Measurements from ENCODE around the gene PRDX5. TPM values are rescaled to one million over a fixed set of nuclear protein-coding genes. Genes with fewer than 3 reads are reported as not detected.

The PRDX5 gene
- total RNA-seq, 2 experiments from 2014 or later: 103 to 105 TPM

DNA sequence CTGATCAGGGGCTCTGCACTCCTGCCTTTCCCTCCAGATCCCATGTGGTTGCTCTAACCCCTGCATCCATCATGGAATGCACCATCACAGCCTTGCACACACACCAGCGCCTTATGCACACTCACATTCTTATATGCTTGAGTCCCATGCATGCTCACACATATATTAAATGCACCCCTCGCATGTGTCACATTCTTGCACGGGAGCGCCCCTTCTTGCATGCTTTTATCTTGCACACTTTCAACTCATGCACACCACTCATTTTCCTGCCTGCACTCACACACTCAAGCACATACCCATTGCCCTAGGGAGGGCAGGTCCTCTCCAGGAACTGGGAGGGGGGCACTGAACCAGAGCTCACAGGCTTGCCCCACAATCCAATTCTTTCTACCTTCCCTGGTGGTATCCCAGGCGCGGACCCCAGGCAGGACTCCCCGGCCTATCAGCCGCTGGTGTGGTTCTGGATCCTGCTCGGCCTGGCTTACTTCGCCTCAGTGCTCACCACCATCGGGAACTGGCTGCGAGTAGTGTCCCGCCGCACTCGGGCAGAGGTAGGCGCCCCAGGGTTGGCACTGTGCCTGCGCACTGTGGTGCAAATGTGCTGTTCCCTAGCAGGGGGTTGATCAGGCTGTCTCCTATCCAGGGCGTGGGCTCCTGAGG lies 20.1 kb upstream of the PRDX5 start:
- intact Hi-C loops (cut with micrococcal nuclease): no loop called here
- Mint-ChIP-seq H3K9me3 (no peaks in the 10 kb centered on the region), H3K27me3 (peaks cover 73% of the 10 kb centered on the region), H3K27ac (no peak overlapping the region), H3K4me3 (no peak overlapping the region), H3K4me1 (ENCODE audit: low read depth) (peaks cover 11% of the 10 kb centered on the region), H3K36me3 (ENCODE audit: low read depth) (no peaks in the 10 kb centered on the region)
- ATAC-seq: no peak
- ChIA-PET CTCF (no interaction called here), POLR2A (interaction anchor here (1.6 kb wide), 1 partner anchor 73 kb away, joined by 3 read pairs; no protein-coding TSS in a partner anchor)
- DNase-seq: no peak
- TF ChIP-seq, protein P1, sequence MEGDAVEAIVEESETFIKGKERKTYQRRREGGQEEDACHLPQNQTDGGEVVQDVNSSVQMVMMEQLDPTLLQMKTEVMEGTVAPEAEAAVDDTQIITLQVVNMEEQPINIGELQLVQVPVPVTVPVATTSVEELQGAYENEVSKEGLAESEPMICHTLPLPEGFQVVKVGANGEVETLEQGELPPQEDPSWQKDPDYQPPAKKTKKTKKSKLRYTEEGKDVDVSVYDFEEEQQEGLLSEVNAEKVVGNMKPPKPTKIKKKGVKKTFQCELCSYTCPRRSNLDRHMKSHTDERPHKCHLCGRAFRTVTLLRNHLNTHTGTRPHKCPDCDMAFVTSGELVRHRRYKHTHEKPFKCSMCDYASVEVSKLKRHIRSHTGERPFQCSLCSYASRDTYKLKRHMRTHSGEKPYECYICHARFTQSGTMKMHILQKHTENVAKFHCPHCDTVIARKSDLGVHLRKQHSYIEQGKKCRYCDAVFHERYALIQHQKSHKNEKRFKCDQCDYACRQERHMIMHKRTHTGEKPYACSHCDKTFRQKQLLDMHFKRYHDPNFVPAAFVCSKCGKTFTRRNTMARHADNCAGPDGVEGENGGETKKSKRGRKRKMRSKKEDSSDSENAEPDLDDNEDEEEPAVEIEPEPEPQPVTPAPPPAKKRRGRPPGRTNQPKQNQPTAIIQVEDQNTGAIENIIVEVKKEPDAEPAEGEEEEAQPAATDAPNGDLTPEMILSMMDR (IDR thresholded peaks at IDR 0.05): no peak

DNA sequence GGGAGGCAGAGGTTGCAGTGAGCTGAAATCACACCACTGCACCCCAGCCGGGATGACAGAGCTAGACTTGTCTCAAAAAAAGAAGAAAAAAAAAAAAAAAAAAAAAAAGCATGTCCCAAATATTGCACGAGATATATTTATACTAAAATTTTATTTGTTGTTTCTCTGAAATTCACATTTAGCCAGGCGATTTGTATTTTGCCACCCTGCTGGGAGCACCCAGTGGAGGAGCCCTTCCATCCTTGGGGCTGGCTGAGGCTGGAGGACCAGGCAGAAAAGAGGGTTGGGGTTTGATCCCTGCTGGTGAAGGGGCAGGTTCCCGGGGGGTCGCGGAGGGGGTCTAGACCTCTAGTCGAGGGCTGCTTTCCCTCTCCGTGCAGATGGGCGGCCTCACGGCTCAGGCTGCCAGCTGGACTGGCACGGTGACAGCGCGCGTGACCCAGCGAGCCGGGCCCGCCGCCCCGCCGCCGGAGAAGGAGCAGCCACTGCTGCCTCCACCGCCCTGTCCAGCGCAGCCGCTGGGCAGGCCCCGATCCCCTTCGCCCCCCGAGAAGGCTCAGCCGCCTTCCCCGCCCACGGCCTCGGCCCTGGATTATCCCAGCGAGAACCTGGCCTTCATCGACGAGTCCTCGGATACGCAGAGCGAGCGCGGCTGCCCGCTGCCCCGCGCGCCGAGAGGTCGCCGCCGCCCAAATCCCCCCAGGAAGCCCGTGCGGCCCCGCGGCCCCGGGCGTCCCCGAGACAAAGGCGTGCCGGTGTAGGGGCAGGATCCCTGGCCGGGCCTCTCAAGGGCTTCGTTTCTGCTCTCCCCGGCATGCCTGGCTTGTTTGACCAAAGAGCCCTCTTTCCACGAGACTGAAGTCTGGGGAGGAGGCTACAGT lies 18.7 kb upstream of the PRDX5 start:
- Mint-ChIP-seq H3K9me3 (no peaks in the 10 kb centered on the region), H3K36me3 (ENCODE audit: low read depth) (no peaks in the 10 kb centered on the region), H3K4me1 (ENCODE audit: low read depth) (peaks cover 17% of the 10 kb centered on the region), H3K27ac (no peak overlapping the region), H3K4me3 (no peak overlapping the region), H3K27me3 (peaks cover 62% of the 10 kb centered on the region)
- no peak for DNase-seq
- intact Hi-C loops (cut with micrococcal nuclease): no loop called here
- ATAC-seq: no peak
- ChIA-PET POLR2A (no interaction called here), CTCF (no interaction called here)
- TF ChIP-seq, protein P1 (IDR thresholded peaks at IDR 0.05): no peak

DNA sequence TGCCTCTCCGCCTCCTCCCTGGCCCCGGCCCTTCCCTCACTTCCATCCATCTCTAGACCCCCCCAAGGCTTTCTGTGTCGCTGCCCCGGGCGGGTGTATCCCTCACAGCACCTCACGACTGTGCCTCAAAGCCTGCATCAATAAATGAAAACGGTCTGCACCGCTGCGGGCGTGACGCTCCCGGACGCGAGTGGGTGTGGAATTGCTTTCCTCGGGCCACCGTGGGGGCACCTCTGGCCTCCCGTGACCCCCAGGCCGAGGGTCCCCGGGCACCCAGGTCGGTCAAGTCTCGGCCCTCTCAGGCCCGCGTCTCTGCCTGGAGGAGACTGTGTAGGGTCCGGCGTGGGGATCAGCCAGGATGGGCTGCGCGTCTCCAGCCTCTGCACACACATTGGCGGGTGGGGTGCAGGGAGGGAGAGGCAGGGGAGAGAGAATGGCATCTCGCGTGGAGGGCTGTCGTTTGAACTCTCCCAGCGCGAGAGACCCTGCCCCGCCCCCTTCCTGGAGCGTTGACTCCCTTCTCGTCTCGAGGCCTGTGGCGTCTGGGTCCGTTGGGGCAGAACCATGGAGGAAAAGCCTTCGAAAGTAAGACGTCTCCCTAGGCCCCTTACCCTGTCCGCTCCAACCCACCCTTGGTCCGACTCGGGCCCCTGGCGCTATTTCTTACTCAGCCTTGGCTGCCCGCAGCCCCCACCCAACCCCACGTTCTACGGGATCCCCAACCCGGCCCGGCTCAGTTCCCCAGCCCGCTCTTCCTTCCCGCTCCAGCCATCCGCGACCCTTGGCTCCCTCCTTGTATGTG lies 17.9 kb upstream of the PRDX5 start, which contains the start of gene CATSPERZ:
CATSPERZ (plus strand) TSS at position 512 of the 802 bp plus-strand sequence; CDS start at position 565, 53 bp downstream.
- intact Hi-C loops (cut with micrococcal nuclease): loop anchor here (5.0 to 10.0 kb wide), 2 partner anchors 55 to 98 kb away; partner anchors contain the start of genes FKBP2 and PPP1R14B
- CTCF ChIA-PET: interaction anchor here (0.8 to 5.3 kb wide), 27 partner anchors 9 to 300 kb away, joined by 3 to 111 read pairs (median 7); partner anchors contain the start of genes BAD, DNAJC4, FERMT3 and GPR137
- Mint-ChIP-seq H3K4me3 (peak within 1 kb of the TSS; percentile 57), H3K9me3 (no peaks in the 10 kb centered on the region), H3K36me3 (ENCODE audit: low read depth) (no peaks in the 10 kb centered on the region), H3K27me3 (peaks cover 56% of the 10 kb centered on the region), H3K27ac (no peak within 1 kb of the TSS), H3K4me1 (ENCODE audit: low read depth) (peaks cover 18% of the 10 kb centered on the region)
- TF ChIP-seq, protein P1 (IDR thresholded peaks at IDR 0.05): no peak
- DNase-seq (no peak), ATAC-seq (no peak)
- POLR2A ChIA-PET: interaction anchor here (0.8 to 5.3 kb wide), 6 partner anchors 17 to 94 kb away, joined by 3 to 55 read pairs (median 4); partner anchors contain the start of genes FERMT3, PRDX5 and TRMT112

DNA sequence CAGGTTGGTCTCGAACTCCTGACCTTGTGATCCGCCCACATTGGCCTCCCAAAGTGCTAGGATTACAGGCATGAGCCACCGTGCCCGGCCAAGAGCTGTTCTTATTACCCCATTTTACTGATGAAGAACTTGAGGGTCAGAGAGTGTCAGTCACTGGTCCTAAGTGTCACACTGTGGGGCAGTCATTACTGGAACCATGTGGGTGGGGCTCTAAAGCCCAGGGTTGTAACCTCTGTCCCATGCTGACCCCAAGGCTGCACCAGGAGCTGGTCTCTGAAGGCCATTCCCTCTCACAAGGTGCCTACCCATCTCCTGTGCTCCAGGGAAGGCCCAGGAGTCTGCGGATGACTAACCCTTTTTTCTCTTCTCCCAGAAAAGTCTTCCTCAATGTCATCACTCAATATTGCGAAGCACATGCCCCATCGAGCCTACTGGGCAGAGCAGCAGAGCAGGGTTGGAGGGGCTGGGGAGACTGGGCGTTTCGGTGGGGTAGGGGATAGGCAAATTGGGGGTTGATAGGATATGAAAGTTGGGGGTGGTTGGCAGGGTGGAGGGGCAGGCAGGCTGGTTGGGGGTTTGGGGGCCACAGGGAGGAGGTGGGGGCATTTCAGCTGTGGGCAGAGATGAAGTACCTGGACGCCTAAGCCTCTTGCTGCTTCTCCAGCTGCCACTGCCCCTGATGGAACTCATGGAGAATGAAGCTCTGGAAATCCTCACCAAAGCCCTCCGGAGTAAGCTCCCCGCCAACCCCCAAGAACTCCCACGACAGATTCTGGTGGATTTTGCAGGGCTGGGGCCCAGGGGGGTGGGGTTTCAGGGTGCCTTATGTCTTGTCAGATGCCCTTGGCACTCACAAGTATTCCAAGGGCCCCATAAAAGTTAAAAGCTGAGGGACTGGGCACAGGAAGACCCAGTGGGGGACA lies 14.6 kb upstream of the PRDX5 start:
- Mint-ChIP-seq H3K4me3 (peak overlapping the region; percentile 89), H3K4me1 (ENCODE audit: low read depth) (peaks cover 26% of the 10 kb centered on the region), H3K9me3 (no peaks in the 10 kb centered on the region), H3K36me3 (ENCODE audit: low read depth) (peaks cover 15% of the 10 kb centered on the region), H3K27ac (peak overlapping the region; percentile 97), H3K27me3 (peaks cover 24% of the 10 kb centered on the region)
- ATAC-seq (no peak), DNase-seq (no peak)
- CTCF ChIA-PET: interaction anchor here (1.0 to 6.0 kb wide), 17 partner anchors 13 to 385 kb away, joined by 3 to 111 read pairs (median 11); partner anchors contain the start of genes BAD, FERMT3, GPR137 and NUDT22
- TF ChIP-seq, protein P1 (IDR thresholded peaks at IDR 0.05): no peak
- intact Hi-C loops (cut with micrococcal nuclease): loop anchor here (5.0 to 10.0 kb wide), 2 partner anchors 59 to 101 kb away; partner anchors contain the start of genes FKBP2 and PPP1R14B
- POLR2A ChIA-PET: interaction anchor here (0.6 to 5.3 kb wide), 19 partner anchors 10 to 118 kb away, joined by 3 to 55 read pairs (median 5); partner anchors contain the start of genes BAD, FERMT3, GPR137 and PRDX5
